ENCODE data around the gene ATP5PD.
"Not testable (repeated sequence)": the region's sequence is repeated elsewhere in the genome, so short reads cannot be mapped to it uniquely, and the experiment has no call there.

Gene ATP5PD

DNA sequence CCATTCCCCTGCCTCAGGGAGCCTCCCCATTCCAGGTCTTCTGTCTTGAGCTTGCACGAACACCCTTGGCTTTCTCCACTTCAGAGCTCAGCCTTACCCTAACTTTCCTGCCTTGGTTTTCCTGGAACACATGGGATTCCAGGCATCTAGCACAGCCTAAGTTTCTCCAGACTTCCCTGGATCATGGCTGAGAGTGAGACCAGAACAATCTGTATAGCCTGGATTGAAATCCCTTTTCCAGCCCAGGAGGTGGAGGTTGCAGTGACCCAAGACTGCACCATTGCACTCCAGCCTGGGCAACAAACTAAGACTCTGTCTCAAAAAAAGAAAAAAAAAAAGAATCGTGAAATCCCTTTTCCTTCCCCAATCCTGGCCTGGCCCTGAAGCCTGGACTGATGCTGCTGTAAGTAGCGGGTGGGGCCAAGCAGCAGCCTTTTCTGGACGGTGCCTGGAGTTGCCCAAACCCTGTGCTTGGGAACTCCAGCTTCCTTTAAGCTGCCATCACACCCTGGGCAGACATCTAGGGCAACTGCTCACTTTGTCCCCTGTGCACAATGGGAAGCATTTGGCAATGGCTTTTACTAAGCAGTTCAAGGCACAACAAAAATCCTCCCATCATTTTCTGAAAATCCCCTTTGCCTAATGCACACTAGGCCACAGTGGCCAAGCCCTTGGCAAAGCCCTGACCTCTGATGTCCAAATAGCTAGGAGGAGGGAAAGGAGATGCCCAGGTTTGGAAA lies 29.0 kb upstream of the ATP5PD start:
- Histone ChIP-seq H3K9me3 (ENCODE audit: control insufficient read depth, insufficient read depth, low read length) (no peaks in the 10 kb centered on the region), H3K27ac (ENCODE audit: low read length) (no peak overlapping the region), H3K36me3 (ENCODE audit: control insufficient read depth, insufficient read depth, low read length) (no peaks in the 10 kb centered on the region), H3K4me3 (ENCODE audit: low read length) (no peak overlapping the region), H3K27me3 (ENCODE audit: control insufficient read depth, insufficient read depth, low read length) (no peaks in the 10 kb centered on the region), H3K4me1 (ENCODE audit: control insufficient read depth, insufficient read depth, low read length) (peaks cover 3% of the 10 kb centered on the region; the same call in 1 of the 2 replicates)
- DNase-seq (ENCODE audit: low read depth, low spot score): no peak
- no CpG with 5 or more reads among the region's 4 CpGs for WGBS (ENCODE audit: insufficient coverage, insufficient read length)

DNA sequence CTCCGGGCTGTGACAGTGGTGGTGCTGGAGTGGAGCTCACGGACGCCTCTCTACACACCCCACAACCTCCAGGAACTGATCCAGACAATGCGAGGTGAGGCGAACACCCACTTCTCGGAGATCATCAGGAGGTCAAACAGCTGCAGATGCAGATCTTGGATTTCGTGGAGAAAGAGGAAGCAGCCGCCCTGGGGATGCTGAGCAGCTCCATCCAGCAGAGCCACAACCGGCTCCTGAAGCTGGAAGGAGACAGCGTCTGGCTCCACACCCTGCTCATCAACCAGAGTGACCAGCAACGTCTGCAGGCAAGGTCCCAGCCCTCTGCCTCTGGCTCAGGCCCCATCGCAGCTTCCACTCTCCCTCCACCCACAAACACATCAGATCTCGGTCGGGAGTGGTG lies 27.8 kb upstream of the ATP5PD start:
- Histone ChIP-seq H3K36me3 (ENCODE audit: control insufficient read depth, insufficient read depth, low read length) (no peaks in the 10 kb centered on the region), H3K9me3 (ENCODE audit: control insufficient read depth, insufficient read depth, low read length) (no peaks in the 10 kb centered on the region), H3K4me3 (ENCODE audit: low read length) (no peak overlapping the region), H3K4me1 (ENCODE audit: control insufficient read depth, insufficient read depth, low read length) (peaks cover 3% of the 10 kb centered on the region; the same call in 1 of the 2 replicates), H3K27me3 (ENCODE audit: control insufficient read depth, insufficient read depth, low read length) (no peaks in the 10 kb centered on the region), H3K27ac (ENCODE audit: low read length) (no peak overlapping the region)
- WGBS (ENCODE audit: insufficient coverage, insufficient read length): no CpG with 5 or more reads among the region's 14 CpGs
- DNase-seq (ENCODE audit: low read depth, low spot score): no peak

DNA sequence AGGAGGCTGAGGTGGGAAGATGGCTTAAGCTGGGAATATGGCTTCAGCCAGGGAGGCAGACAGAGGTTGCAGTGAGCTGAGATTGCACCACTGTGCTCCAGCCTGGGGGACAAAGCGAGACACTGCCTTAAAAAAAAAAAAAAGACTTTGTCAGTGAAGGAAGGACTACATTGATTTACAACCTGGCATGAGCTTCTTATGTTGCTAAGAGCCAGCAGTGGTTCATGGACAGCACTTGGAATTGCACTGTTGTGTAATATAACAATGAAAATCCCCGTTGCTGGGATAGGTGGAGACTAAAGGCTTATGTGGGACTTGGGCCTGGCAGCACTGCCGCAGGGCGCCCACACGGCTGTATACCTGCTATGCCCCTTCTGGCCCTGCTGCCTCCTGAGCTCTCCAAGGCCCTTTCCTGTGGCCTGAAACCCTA lies 26.9 kb upstream of the ATP5PD start:
- no peak for DNase-seq (ENCODE audit: low read depth, low spot score)
- H3K4me1 ChIP-seq (ENCODE audit: control insufficient read depth, insufficient read depth, low read length): peaks cover 3% of the 10 kb centered on the region; the same call in 1 of the 2 replicates
- no peaks in the 10 kb centered on the region for H3K9me3 ChIP-seq (ENCODE audit: control insufficient read depth, insufficient read depth, low read length)
- no CpG with 5 or more reads among the region's 5 CpGs for WGBS (ENCODE audit: insufficient coverage, insufficient read length)
- no peak overlapping the region for H3K27ac ChIP-seq (ENCODE audit: low read length)
- no peak overlapping the region for H3K4me3 ChIP-seq (ENCODE audit: low read length)
- H3K36me3 ChIP-seq (ENCODE audit: control insufficient read depth, insufficient read depth, low read length): no peaks in the 10 kb centered on the region
- H3K27me3 ChIP-seq (ENCODE audit: control insufficient read depth, insufficient read depth, low read length): no peaks in the 10 kb centered on the region

DNA sequence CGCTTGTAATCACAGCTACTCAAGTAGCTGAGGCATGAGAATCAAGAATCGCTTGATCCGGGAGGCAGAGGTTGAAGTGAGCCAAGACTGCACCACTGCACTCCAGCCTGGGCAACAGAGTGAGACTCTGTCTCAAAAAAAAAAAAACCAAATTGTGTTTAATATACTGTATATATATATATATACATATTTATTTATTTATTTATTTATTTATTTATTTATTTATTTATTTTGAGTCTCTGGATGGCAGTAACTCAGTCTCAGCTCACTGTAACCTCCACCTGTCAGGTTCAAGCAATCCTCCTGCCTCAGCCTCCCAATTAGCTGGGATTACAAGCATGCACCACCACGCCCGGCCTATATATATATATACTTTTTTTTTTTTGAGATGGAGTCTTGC lies 26.1 kb upstream of the ATP5PD start:
- not testable (repeated sequence) for H3K27me3 ChIP-seq (ENCODE audit: control insufficient read depth, insufficient read depth, low read length); H3K4me3 ChIP-seq (ENCODE audit: low read length); DNase-seq (ENCODE audit: low read depth, low spot score); H3K4me1 ChIP-seq (ENCODE audit: control insufficient read depth, insufficient read depth, low read length); H3K27ac ChIP-seq (ENCODE audit: low read length); H3K36me3 ChIP-seq (ENCODE audit: control insufficient read depth, insufficient read depth, low read length); H3K9me3 ChIP-seq (ENCODE audit: control insufficient read depth, insufficient read depth, low read length)
- WGBS (ENCODE audit: insufficient coverage, insufficient read length): no CpG with 5 or more reads among the region's 5 CpGs

DNA sequence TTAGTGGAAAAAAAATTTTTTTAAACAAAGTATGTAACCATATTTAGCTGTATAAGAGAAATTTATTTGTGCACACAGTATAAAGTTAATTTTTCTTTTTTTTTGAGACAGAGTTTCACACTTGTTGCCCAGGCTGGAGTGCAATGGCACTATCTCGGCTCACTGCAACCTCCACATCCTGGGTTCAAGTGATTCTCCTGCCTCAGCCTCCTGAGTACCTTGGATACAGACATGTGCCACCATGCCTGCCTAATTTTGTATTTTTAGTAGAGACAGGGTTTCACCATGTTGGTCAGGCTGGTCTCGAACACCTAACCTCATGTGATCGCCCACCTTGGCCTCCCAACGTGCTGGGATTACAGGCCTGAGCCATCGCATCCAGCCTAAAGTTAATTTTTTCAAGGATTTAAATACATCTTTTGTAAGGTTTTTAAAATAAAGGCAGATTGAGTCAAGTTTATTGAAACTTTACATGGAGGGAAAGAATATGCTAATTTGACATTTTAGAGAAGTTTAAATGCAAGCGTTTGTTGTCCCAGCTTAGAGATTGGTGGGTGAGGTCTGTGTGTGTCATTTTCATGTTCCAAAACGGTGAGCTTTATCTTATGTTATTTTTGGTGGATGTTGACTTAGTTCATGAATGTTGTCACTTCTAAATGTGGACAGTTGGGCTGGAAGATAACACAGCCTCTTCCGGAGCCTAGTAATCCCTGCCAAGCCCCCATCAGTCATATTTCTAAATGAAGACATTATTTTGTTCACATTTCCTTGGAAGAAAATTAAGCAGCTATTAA lies 24.9 kb upstream of the ATP5PD start:
- H3K27ac ChIP-seq (ENCODE audit: low read length); H3K27me3 ChIP-seq (ENCODE audit: control insufficient read depth, insufficient read depth, low read length); H3K4me3 ChIP-seq (ENCODE audit: low read length); H3K4me1 ChIP-seq (ENCODE audit: control insufficient read depth, insufficient read depth, low read length); H3K9me3 ChIP-seq (ENCODE audit: control insufficient read depth, insufficient read depth, low read length); DNase-seq (ENCODE audit: low read depth, low spot score); H3K36me3 ChIP-seq (ENCODE audit: control insufficient read depth, insufficient read depth, low read length): not testable (repeated sequence)
- WGBS (ENCODE audit: insufficient coverage, insufficient read length): no CpG with 5 or more reads among the region's 8 CpGs

DNA sequence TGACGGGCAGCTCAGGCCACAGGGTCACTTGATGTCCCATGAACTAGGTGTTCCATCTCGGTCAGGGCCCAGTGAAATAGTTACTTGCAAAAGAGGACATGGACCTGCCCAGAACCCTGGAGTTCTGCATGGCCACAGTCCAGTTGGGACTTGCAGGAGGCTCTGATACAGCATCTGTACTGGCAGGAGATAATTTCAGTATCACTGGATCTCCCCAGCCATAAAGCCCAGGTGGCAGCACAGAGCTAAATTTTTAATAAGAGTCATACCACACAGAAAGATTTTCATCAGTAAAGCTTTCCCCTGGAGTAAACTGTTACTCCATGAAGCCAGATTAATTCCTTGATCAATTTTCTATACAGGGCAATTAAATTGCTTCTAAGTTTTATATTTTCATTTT lies 23.0 kb upstream of the ATP5PD start:
- Histone ChIP-seq H3K27me3 (ENCODE audit: control insufficient read depth, insufficient read depth, low read length) (no peaks in the 10 kb centered on the region), H3K4me1 (ENCODE audit: control insufficient read depth, insufficient read depth, low read length) (no peaks in the 10 kb centered on the region), H3K36me3 (ENCODE audit: control insufficient read depth, insufficient read depth, low read length) (no peaks in the 10 kb centered on the region), H3K4me3 (ENCODE audit: low read length) (no peak overlapping the region), H3K9me3 (ENCODE audit: control insufficient read depth, insufficient read depth, low read length) (no peaks in the 10 kb centered on the region), H3K27ac (ENCODE audit: low read length) (no peak overlapping the region)
- no peak for DNase-seq (ENCODE audit: low read depth, low spot score)
- WGBS (ENCODE audit: insufficient coverage, insufficient read length): no CpG with 5 or more reads among the region's 2 CpGs

DNA sequence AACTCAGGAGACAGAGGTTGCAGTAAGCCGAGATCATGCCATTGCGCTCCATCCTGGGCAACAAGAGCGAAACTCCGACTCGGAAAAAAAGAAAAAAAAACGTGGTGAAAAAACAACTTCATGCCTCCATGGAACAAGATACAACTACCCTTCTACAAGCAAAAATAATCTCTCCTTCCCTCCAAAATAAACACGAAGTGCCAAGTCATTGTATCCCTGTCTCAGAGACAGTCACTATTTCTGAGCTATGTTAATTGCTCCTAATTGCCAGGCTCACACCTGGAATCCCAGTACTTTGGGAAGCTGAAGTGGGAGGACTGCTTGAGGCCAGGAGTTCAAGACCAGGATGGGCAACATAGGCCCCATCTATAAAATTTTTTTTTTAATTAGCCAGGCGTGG lies 22.0 kb upstream of the ATP5PD start:
- no peaks in the 10 kb centered on the region for H3K4me1 ChIP-seq (ENCODE audit: control insufficient read depth, insufficient read depth, low read length)

DNA sequence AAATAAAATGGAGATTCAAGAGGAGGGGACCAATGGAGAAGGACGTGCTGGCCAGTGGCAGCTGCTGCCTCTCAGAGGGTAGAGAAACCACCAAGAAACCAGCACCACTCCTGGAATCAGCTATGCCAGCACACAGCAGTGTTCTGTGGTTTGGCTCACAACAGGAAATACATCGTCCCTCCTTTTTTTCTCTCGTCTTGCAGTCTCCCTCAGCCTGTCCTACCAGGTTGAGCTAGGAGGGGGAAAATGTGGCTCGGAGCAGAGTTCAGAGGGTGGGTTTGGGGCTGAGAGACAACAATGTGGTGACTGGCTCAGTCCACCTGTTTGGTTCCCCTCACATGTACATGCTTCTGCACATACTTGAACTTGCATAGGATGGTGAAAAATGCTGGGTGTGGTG lies 21.1 kb upstream of the ATP5PD start:
- no peaks in the 10 kb centered on the region for H3K9me3 ChIP-seq (ENCODE audit: control insufficient read depth, insufficient read depth, low read length)
- no peak overlapping the region for H3K4me3 ChIP-seq (ENCODE audit: low read length)
- H3K27ac ChIP-seq (ENCODE audit: low read length): no peak overlapping the region
- DNase-seq (ENCODE audit: low read depth, low spot score): no peak
- peaks cover 8% of the 10 kb centered on the region for H3K36me3 ChIP-seq (ENCODE audit: control insufficient read depth, insufficient read depth, low read length)
- no CpG with 5 or more reads among the region's 4 CpGs for WGBS (ENCODE audit: insufficient coverage, insufficient read length)
- H3K4me1 ChIP-seq (ENCODE audit: control insufficient read depth, insufficient read depth, low read length): no peaks in the 10 kb centered on the region
- no peaks in the 10 kb centered on the region for H3K27me3 ChIP-seq (ENCODE audit: control insufficient read depth, insufficient read depth, low read length)

More for the DNA sequence above, 22.0 kb upstream of the ATP5PD start:
- Histone ChIP-seq H3K36me3 (ENCODE audit: control insufficient read depth, insufficient read depth, low read length) (no peaks in the 10 kb centered on the region; the same call in 1 of the 2 replicates), H3K9me3 (ENCODE audit: control insufficient read depth, insufficient read depth, low read length) (no peaks in the 10 kb centered on the region), H3K27me3 (ENCODE audit: control insufficient read depth, insufficient read depth, low read length) (no peaks in the 10 kb centered on the region), H3K27ac (ENCODE audit: low read length) (no peak overlapping the region), H3K4me3 (ENCODE audit: low read length) (no peak overlapping the region)
- no peak for DNase-seq (ENCODE audit: low read depth, low spot score)
- no CpG with 5 or more reads among the region's 8 CpGs for WGBS (ENCODE audit: insufficient coverage, insufficient read length)

DNA sequence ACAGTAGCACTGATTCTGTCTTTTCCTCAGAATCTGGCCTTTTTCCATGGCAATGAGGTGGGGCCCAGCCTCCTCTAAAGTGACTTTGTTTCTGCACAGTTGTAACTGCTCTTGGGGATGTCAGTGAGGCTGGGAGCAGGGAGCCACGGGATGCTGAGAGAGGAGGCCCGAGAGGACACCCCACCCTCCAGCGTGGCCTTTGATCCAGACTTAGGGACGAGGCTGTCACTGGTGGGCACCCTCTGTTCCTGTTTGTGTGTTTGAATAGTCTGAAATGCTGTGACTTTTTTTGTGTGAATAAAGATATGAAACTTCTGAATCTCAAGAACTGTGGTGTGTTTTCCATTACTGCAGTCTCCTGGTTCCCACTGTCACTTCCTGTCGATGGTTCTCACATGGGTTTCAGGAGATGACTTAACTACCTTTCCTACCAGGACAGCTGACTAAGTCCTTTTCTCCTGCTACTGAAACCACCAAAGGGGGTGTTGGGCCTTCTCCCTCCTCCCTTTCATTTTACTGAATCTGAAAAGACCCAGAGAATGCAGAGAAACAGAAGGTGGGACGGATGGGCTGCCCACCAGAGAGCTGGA lies 18.9 kb upstream of the ATP5PD start:
- Histone ChIP-seq H3K36me3 (ENCODE audit: control insufficient read depth, insufficient read depth, low read length) (peaks cover 12% of the 10 kb centered on the region), H3K27me3 (ENCODE audit: control insufficient read depth, insufficient read depth, low read length) (no peaks in the 10 kb centered on the region), H3K4me3 (ENCODE audit: low read length) (no peak overlapping the region), H3K27ac (ENCODE audit: low read length) (no peak overlapping the region), H3K9me3 (ENCODE audit: control insufficient read depth, insufficient read depth, low read length) (no peaks in the 10 kb centered on the region), H3K4me1 (ENCODE audit: control insufficient read depth, insufficient read depth, low read length) (no peaks in the 10 kb centered on the region)
- no CpG with 5 or more reads among the region's 6 CpGs for WGBS (ENCODE audit: insufficient coverage, insufficient read length)
- no peak for DNase-seq (ENCODE audit: low read depth, low spot score)

DNA sequence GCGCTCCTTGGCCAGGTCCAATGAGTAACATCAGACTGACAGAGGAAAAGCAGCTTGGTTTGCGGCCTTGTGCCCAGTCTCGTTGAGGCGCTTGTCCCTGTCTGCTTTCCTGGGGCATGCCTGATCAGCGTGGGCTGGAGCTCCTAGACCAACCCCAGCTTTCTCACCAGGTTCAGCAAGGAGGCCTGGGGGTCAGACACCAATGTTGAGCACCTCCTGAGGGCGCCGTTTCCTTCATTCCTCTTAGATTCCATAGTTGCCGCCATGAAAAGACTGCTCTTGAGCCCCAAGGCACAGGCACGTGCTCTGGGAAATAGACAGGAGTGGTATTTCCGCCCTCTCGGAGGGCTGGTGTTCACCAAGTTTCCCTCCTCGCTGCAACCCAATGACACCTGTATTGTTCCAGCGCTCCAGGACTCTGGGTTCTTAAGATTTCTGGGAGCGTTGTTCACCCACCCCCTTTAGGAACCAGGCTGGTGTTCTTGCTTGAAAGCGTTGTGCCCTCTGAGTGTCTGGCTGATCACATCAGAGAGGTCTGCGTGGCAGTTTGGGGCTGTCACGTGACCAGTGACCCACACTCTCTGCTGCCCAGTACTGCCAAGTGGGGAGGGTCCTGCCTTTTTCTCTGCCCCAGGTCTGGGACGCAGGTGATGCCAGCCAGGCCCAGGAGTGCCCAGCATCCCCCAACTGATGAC lies 18.2 kb upstream of the ATP5PD start:
- no peak for DNase-seq (ENCODE audit: low read depth, low spot score)
- peaks cover 16% of the 10 kb centered on the region for H3K36me3 ChIP-seq (ENCODE audit: control insufficient read depth, insufficient read depth, low read length)
- no peaks in the 10 kb centered on the region for H3K4me1 ChIP-seq (ENCODE audit: control insufficient read depth, insufficient read depth, low read length)
- no peak overlapping the region for H3K27ac ChIP-seq (ENCODE audit: low read length)
- H3K4me3 ChIP-seq (ENCODE audit: low read length): no peak overlapping the region
- no peaks in the 10 kb centered on the region for H3K27me3 ChIP-seq (ENCODE audit: control insufficient read depth, insufficient read depth, low read length)
- no peaks in the 10 kb centered on the region for H3K9me3 ChIP-seq (ENCODE audit: control insufficient read depth, insufficient read depth, low read length)
- no CpG with 5 or more reads among the region's 18 CpGs for WGBS (ENCODE audit: insufficient coverage, insufficient read length)

Data from iPS DF 6.9 (cell line).